ENCODE measurements around the gene DENND4C. TPM values are rescaled to one million over a fixed set of nuclear protein-coding genes. Genes with fewer than 3 reads are reported as not detected.

Gene DENND4C
- total RNA-seq, 2 experiments from 2014 or later = 37.6 to 42.7 TPM

- no peak overlapping the region for H3K27ac Mint-ChIP-seq
- H3K4me3 Mint-ChIP-seq = no peak overlapping the region
- H3K27me3 Mint-ChIP-seq = no peaks in the 10 kb centered on the region
- CTCF ChIA-PET = interaction anchor here (1.1 kb wide), 1 partner anchor 9 kb away, joined by 5 read pairs; no protein-coding TSS in a partner anchor
- no peaks in the 10 kb centered on the region for H3K4me1 Mint-ChIP-seq
- no peak for DNase-seq
- no peaks in the 10 kb centered on the region for H3K9me3 Mint-ChIP-seq
- POLR2A ChIA-PET = no interaction called here
- H3K36me3 Mint-ChIP-seq (ENCODE audit: low read depth) = peaks cover 28% of the 10 kb centered on the region
Observed at GRCh38 chr9:19288081-19288480, 57.6 kb downstream of the DENND4C start.

- no peak overlapping the region for H3K4me3 Mint-ChIP-seq
- no peaks in the 10 kb centered on the region for H3K9me3 Mint-ChIP-seq
- POLR2A ChIA-PET = no interaction called here
- no peaks in the 10 kb centered on the region for H3K27me3 Mint-ChIP-seq
- CTCF ChIA-PET = no interaction called here
- DNase-seq = no peak
- H3K36me3 Mint-ChIP-seq (ENCODE audit: low read depth) = peaks cover 38% of the 10 kb centered on the region
- no peaks in the 10 kb centered on the region for H3K4me1 Mint-ChIP-seq
- H3K27ac Mint-ChIP-seq = peak overlapping the region; percentile 48
Observed at GRCh38 chr9:19290103-19290502, 59.6 kb downstream of the DENND4C start.

- ChIA-PET POLR2A (no interaction called here), CTCF (no interaction called here)
- H3K4me1 Mint-ChIP-seq = no peaks in the 10 kb centered on the region
- H3K4me3 Mint-ChIP-seq = no peak overlapping the region
- H3K27me3 Mint-ChIP-seq = no peaks in the 10 kb centered on the region
- H3K9me3 Mint-ChIP-seq = no peaks in the 10 kb centered on the region
- H3K36me3 Mint-ChIP-seq (ENCODE audit: low read depth) = peaks cover 37% of the 10 kb centered on the region
- no peak overlapping the region for H3K27ac Mint-ChIP-seq
- no peak for DNase-seq
Observed at GRCh38 chr9:19294219-19294618, 63.7 kb downstream of the DENND4C start.

- ChIA-PET CTCF (interaction anchor here (0.6 kb wide), 2 partner anchors 242 to 1844 kb away, joined by 3 read pairs; no protein-coding TSS in a partner anchor), POLR2A (no interaction called here)
- H3K9me3 Mint-ChIP-seq = no peaks in the 10 kb centered on the region
- no peak overlapping the region for H3K27ac Mint-ChIP-seq
- DNase-seq = no peak
- H3K27me3 Mint-ChIP-seq = no peaks in the 10 kb centered on the region
- H3K4me1 Mint-ChIP-seq = no peaks in the 10 kb centered on the region
- peaks cover 37% of the 10 kb centered on the region for H3K36me3 Mint-ChIP-seq (ENCODE audit: low read depth)
- no peak overlapping the region for H3K4me3 Mint-ChIP-seq
Observed at GRCh38 chr9:19298436-19299000, 68.0 kb downstream of the DENND4C start.

- H3K9me3 Mint-ChIP-seq = no peaks in the 10 kb centered on the region
- ChIA-PET POLR2A (no interaction called here), CTCF (interaction anchor here (0.6 kb wide), 1 partner anchor 65 kb away, joined by 3 read pairs; no protein-coding TSS in a partner anchor)
- no peak overlapping the region for H3K27ac Mint-ChIP-seq
- no peaks in the 10 kb centered on the region for H3K4me1 Mint-ChIP-seq
- no peak for DNase-seq
- H3K27me3 Mint-ChIP-seq = no peaks in the 10 kb centered on the region
- peaks cover 36% of the 10 kb centered on the region for H3K36me3 Mint-ChIP-seq (ENCODE audit: low read depth)
- H3K4me3 Mint-ChIP-seq = no peak overlapping the region
Observed at GRCh38 chr9:19303216-19303615, 72.7 kb downstream of the DENND4C start.

- H3K36me3 Mint-ChIP-seq (ENCODE audit: low read depth) = peaks cover 27% of the 10 kb centered on the region
- POLR2A ChIA-PET = no interaction called here
Observed at GRCh38 chr9:19306568-19306967, 76.1 kb downstream of the DENND4C start.

GRCh38 chr9:19310246-19310645 lies 79.8 kb downstream of the DENND4C start:
- POLR2A ChIA-PET = no interaction called here
- no peak for DNase-seq
- Mint-ChIP-seq H3K4me1 (no peaks in the 10 kb centered on the region), H3K27ac (no peak overlapping the region), H3K9me3 (no peaks in the 10 kb centered on the region), H3K27me3 (no peaks in the 10 kb centered on the region), H3K36me3 (ENCODE audit: low read depth) (peaks cover 17% of the 10 kb centered on the region), H3K4me3 (no peak overlapping the region)
- CTCF ChIA-PET = interaction anchor here (1.4 kb wide), 1 partner anchor 9 kb away, joined by 4 read pairs; no protein-coding TSS in a partner anchor

More at GRCh38 chr9:19306568-19306967, 76.1 kb downstream of the DENND4C start:
- no peaks in the 10 kb centered on the region for H3K9me3 Mint-ChIP-seq
- CTCF ChIA-PET = no interaction called here
- no peaks in the 10 kb centered on the region for H3K4me1 Mint-ChIP-seq
- DNase-seq = no peak
- H3K4me3 Mint-ChIP-seq = no peak overlapping the region
- no peak overlapping the region for H3K27ac Mint-ChIP-seq
- H3K27me3 Mint-ChIP-seq = no peaks in the 10 kb centered on the region

- ChIA-PET POLR2A (no interaction called here), CTCF (interaction anchor here (0.9 kb wide), 1 partner anchor 35 kb away, joined by 3 read pairs; no protein-coding TSS in a partner anchor)
- DNase-seq = no peak
- Mint-ChIP-seq H3K36me3 (ENCODE audit: low read depth) (peaks cover 12% of the 10 kb centered on the region), H3K4me3 (no peak overlapping the region), H3K27ac (no peak overlapping the region), H3K4me1 (peaks cover 3% of the 10 kb centered on the region), H3K9me3 (no peaks in the 10 kb centered on the region), H3K27me3 (no peaks in the 10 kb centered on the region)
Observed at GRCh38 chr9:19313573-19313972, 83.1 kb downstream of the DENND4C start.

- H3K36me3 Mint-ChIP-seq (ENCODE audit: low read depth) = peaks cover 26% of the 10 kb centered on the region
- DNase-seq = no peak
- H3K4me3 Mint-ChIP-seq = no peak overlapping the region
- peaks cover 3% of the 10 kb centered on the region for H3K4me1 Mint-ChIP-seq
- CTCF ChIA-PET = no interaction called here
- no peak overlapping the region for H3K27ac Mint-ChIP-seq
- POLR2A ChIA-PET = no interaction called here
- no peaks in the 10 kb centered on the region for H3K9me3 Mint-ChIP-seq
- no peaks in the 10 kb centered on the region for H3K27me3 Mint-ChIP-seq
Observed at GRCh38 chr9:19320495-19320894, 90.0 kb downstream of the DENND4C start.

GRCh38 chr9:19331877-19332276 lies 101.4 kb downstream of the DENND4C start:
- Mint-ChIP-seq H3K27ac (no peak overlapping the region), H3K27me3 (no peaks in the 10 kb centered on the region), H3K9me3 (no peaks in the 10 kb centered on the region), H3K4me1 (no peaks in the 10 kb centered on the region), H3K36me3 (ENCODE audit: low read depth) (peaks cover 31% of the 10 kb centered on the region), H3K4me3 (no peak overlapping the region)
- ChIA-PET CTCF (interaction anchor here (0.5 to 1.2 kb wide), 2 partner anchors 17 to 22 kb away, joined by 3 to 6 read pairs; no protein-coding TSS in a partner anchor), POLR2A (no interaction called here)
- DNase-seq = no peak

GRCh38 chr9:19336166-19336565 lies 105.7 kb downstream of the DENND4C start:
- Mint-ChIP-seq H3K4me3 (no peak overlapping the region), H3K36me3 (ENCODE audit: low read depth) (peaks cover 42% of the 10 kb centered on the region), H3K9me3 (no peaks in the 10 kb centered on the region), H3K27me3 (no peaks in the 10 kb centered on the region), H3K27ac (no peak overlapping the region), H3K4me1 (no peaks in the 10 kb centered on the region)
- no peak for DNase-seq
- ChIA-PET POLR2A (no interaction called here), CTCF (no interaction called here)

GRCh38 chr9:19342947-19343346 lies 112.5 kb downstream of the DENND4C start:
- POLR2A ChIA-PET = no interaction called here
- CTCF ChIA-PET = no interaction called here
- Mint-ChIP-seq H3K27ac (no peak overlapping the region), H3K4me3 (no peak overlapping the region), H3K4me1 (no peaks in the 10 kb centered on the region), H3K27me3 (no peaks in the 10 kb centered on the region), H3K9me3 (no peaks in the 10 kb centered on the region), H3K36me3 (ENCODE audit: low read depth) (peaks cover 34% of the 10 kb centered on the region)
- DNase-seq = no peak

GRCh38 chr9:19358701-19359100 lies 128.2 kb downstream of the DENND4C start:
- peaks cover 2% of the 10 kb centered on the region for H3K4me1 Mint-ChIP-seq
- no peak for DNase-seq
- H3K27ac Mint-ChIP-seq = no peak overlapping the region
- no peaks in the 10 kb centered on the region for H3K27me3 Mint-ChIP-seq
- H3K4me3 Mint-ChIP-seq = no peak overlapping the region
- peaks cover 31% of the 10 kb centered on the region for H3K36me3 Mint-ChIP-seq (ENCODE audit: low read depth)
- CTCF ChIA-PET = interaction anchor here (1.2 kb wide), 1 partner anchor 12 kb away, joined by 4 read pairs; no protein-coding TSS in a partner anchor
- H3K9me3 Mint-ChIP-seq = no peaks in the 10 kb centered on the region
- POLR2A ChIA-PET = no interaction called here

GRCh38 chr9:19369107-19369506 lies 138.6 kb downstream of the DENND4C start:
- DNase-seq = no peak
- ChIA-PET CTCF (no interaction called here), POLR2A (no interaction called here)
- H3K27ac Mint-ChIP-seq = no peak overlapping the region
- peaks cover 24% of the 10 kb centered on the region for H3K36me3 Mint-ChIP-seq (ENCODE audit: low read depth)
- no peak overlapping the region for H3K4me3 Mint-ChIP-seq
- no peaks in the 10 kb centered on the region for H3K27me3 Mint-ChIP-seq
- no peaks in the 10 kb centered on the region for H3K9me3 Mint-ChIP-seq
- H3K4me1 Mint-ChIP-seq = peaks cover 2% of the 10 kb centered on the region

Data from activated CD4-positive, alpha-beta T cell treated with anti-CD3 and anti-CD28 coated beads, Interleukin-2, amount 10 ng/mL, durations not matched to agents 7 days and 5 days (primary cell).